Neural cell (in vitro differentiated cells): ENCODE results near the gene MAPK7. TPM values are rescaled to one million over a fixed set of nuclear protein-coding genes. Genes with fewer than 3 reads are reported as not detected.

ENCODE experiments used
- H2AFZ ChIP-seq: fragments of 200-600, 300-800 bp; sonication (generic), shearing (Covaris generic); 2 replicates; pipeline ENCODE4 v1.6.0; 2014; ENCODE audit warnings: low read depth, mild to moderate bottlenecking, antibody characterized with exemption, low read length, moderate library complexity
- H3F3A ChIP-seq: fragments of 200-600 bp; shearing (Covaris generic); 2 replicates; pipeline ENCODE4 v1.6.1; 2016; ENCODE audit warnings: mild to moderate bottlenecking, moderate library complexity, mixed read lengths, antibody characterized with exemption, low read length; ENCODE audit not compliant: insufficient read depth, poor library complexity, severe bottlenecking
- H3K27ac ChIP-seq: fragments of 200-600, 300-800 bp; sonication (generic), shearing (Covaris generic); 2 replicates; pipeline ENCODE4 v1.5.1; 2014; ENCODE audit warnings: mild to moderate bottlenecking, low read length, moderate library complexity
- H3K27me3 ChIP-seq: fragments of 300-800, 200-600 bp; sonication (generic), shearing (Covaris generic); 2 replicates; pipeline ENCODE4 v1.6.0; 2014; ENCODE audit warnings: mild to moderate bottlenecking, low read depth, low read length, moderate library complexity; ENCODE audit not compliant: insufficient read depth
- H3K36me3 ChIP-seq: fragments of 300-800, 200-600 bp; sonication (generic), shearing (Covaris generic); 2 replicates; pipeline ENCODE4 v1.5.1; 2014; ENCODE audit warnings: mild to moderate bottlenecking, antibody characterized with exemption, low read length, moderate library complexity; ENCODE audit not compliant: insufficient read depth
- H3K4me2 ChIP-seq: fragments of 300-800, 200-600 bp; sonication (generic), shearing (Covaris generic); 2 replicates; pipeline ENCODE4 v1.6.0; 2014; ENCODE audit warnings: mild to moderate bottlenecking, low read length
- H3K4me3 ChIP-seq: fragments of 300-800, 200-600 bp; sonication (generic), shearing (Covaris generic); 2 replicates; pipeline ENCODE4 v1.5.1; 2014; ENCODE audit warnings: mild to moderate bottlenecking, low read length, moderate library complexity
- H3K79me2 ChIP-seq: fragments of 200-600 bp; shearing (Covaris generic); replicated peaks from 2 replicates; pipeline ENCODE4 v1.6.0; 2014; ENCODE audit warnings: mild to moderate bottlenecking, low read length, moderate library complexity; ENCODE audit not compliant: insufficient read depth
- H3K9ac ChIP-seq: fragments of 300-800, 200-600 bp; sonication (generic), shearing (Covaris generic); 2 replicates; pipeline ENCODE4 v1.6.1; 2016; ENCODE audit warnings: mild to moderate bottlenecking, low read length, mixed read lengths
- H3K9me2 ChIP-seq: fragments of 200-600 bp; shearing (Covaris generic); 2 replicates; pipeline ENCODE4 v1.6.1; 2016; ENCODE audit warnings: mild to moderate bottlenecking, low read length, mixed read lengths; ENCODE audit not compliant: insufficient read depth
- H3K9me3 ChIP-seq: fragments of 200-600, 300-800 bp; sonication (generic), shearing (Covaris generic); 2 replicates; pipeline ENCODE4 v1.6.1; 2016; ENCODE audit warnings: mild to moderate bottlenecking, mixed run types, low read length, moderate library complexity, mixed read lengths
- H4K20me1 ChIP-seq: fragments of 200-600 bp; shearing (Covaris generic); 2 replicates; pipeline ENCODE4 v1.6.1; 2016; ENCODE audit warnings: mild to moderate bottlenecking, mixed run types; ENCODE audit not compliant: insufficient read depth
- EP300 ChIP-seq: fragments of 450-650 bp; conservative IDR thresholded peaks from 2 replicates; pipeline ENCODE4 v1.6.1; 2014; ENCODE audit warnings: antibody characterized with exemption, mild to moderate bottlenecking, moderate library complexity; ENCODE audit not compliant: poor library complexity, severe bottlenecking
- EZH2 ChIP-seq: fragments of 200-600, 300-800 bp; shearing (Covaris generic), sonication (generic); IDR thresholded peaks from 2 replicates; pipeline ENCODE4 v1.6.1; 2014; ENCODE audit warnings: antibody characterized with exemption, low read length, borderline replicate concordance, mild to moderate bottlenecking; ENCODE audit not compliant: insufficient read depth, poor library complexity, severe bottlenecking
- MXI1 ChIP-seq: fragments of 450-650 bp; conservative IDR thresholded peaks from 2 replicates; pipeline ENCODE4 v1.6.1; 2014; ENCODE audit warnings: antibody characterized with exemption, mild to moderate bottlenecking; ENCODE audit not compliant: poor library complexity, severe bottlenecking
- POLR2AphosphoS5 ChIP-seq: IDR thresholded peaks from 2 replicates; pipeline ENCODE4 v1.6.1; 2012
- RAD21 ChIP-seq: fragments of 450-650 bp; conservative IDR thresholded peaks from 2 replicates; pipeline ENCODE4 v1.6.1; 2014; ENCODE audit warnings: antibody characterized with exemption, mild to moderate bottlenecking, moderate library complexity
- SMC3 ChIP-seq: fragments of 450-650 bp; conservative IDR thresholded peaks from 2 replicates; pipeline ENCODE4 v1.6.1; 2014; ENCODE audit warnings: antibody characterized with exemption, mild to moderate bottlenecking, moderate library complexity; ENCODE audit not compliant: poor library complexity
- TAF1 ChIP-seq: IDR thresholded peaks from 2 replicates; pipeline ENCODE4 v1.6.1; 2012; ENCODE audit warnings: low read depth
- polyA plus RNA-seq: library from polyadenylated mRNA; depleted of rRNA; stranded (reverse); fragments of >200 nt; gene quantifications from 2 replicates; pipeline ENCODE4 v1.2.3, GENCODE V29; 2014
- TF ChIP-seq, protein P1 (sequence below): IDR thresholded peaks from 2 replicates; pipeline ENCODE4 v1.6.1; 2012; ENCODE audit warnings: borderline replicate concordance
- TF ChIP-seq, protein P2 (sequence below): fragments of 450-650 bp; IDR thresholded peaks from 2 replicates; pipeline ENCODE4 v1.5.1; 2014; ENCODE audit warnings: antibody characterized with exemption, mild to moderate bottlenecking, moderate library complexity; ENCODE audit not compliant: poor library complexity, severe bottlenecking

Gene MAPK7
- polyA plus RNA-seq, 1 donor from 2014 or later, result 18.8 TPM

DNA sequence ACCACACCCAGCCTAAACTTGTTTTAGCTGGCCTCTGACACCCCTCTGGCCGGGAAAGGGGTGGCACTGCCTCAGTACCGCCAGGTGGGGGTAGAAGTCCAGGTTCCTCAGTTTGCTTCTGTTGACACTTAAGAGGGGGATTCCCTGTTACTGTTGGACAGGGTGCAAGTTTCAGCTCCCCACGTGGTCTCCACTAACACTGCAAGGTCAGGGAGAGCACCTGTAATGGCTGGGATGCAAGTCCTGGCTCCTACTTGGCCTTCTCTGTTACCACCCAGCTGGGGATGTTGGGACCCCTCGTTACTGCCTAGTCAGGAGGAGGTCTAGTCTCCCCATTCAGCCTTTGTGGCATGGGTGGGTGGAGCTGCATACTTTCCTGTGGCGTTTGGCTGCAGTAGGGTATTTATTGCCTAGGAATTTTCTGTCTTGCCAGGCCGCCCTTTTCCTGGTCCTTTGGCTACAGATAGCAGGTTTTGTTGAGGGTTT is 19.3 kb downstream of the MAPK7 start:
- no peak for TF ChIP-seq MXI1
- TF ChIP-seq, protein P1, sequence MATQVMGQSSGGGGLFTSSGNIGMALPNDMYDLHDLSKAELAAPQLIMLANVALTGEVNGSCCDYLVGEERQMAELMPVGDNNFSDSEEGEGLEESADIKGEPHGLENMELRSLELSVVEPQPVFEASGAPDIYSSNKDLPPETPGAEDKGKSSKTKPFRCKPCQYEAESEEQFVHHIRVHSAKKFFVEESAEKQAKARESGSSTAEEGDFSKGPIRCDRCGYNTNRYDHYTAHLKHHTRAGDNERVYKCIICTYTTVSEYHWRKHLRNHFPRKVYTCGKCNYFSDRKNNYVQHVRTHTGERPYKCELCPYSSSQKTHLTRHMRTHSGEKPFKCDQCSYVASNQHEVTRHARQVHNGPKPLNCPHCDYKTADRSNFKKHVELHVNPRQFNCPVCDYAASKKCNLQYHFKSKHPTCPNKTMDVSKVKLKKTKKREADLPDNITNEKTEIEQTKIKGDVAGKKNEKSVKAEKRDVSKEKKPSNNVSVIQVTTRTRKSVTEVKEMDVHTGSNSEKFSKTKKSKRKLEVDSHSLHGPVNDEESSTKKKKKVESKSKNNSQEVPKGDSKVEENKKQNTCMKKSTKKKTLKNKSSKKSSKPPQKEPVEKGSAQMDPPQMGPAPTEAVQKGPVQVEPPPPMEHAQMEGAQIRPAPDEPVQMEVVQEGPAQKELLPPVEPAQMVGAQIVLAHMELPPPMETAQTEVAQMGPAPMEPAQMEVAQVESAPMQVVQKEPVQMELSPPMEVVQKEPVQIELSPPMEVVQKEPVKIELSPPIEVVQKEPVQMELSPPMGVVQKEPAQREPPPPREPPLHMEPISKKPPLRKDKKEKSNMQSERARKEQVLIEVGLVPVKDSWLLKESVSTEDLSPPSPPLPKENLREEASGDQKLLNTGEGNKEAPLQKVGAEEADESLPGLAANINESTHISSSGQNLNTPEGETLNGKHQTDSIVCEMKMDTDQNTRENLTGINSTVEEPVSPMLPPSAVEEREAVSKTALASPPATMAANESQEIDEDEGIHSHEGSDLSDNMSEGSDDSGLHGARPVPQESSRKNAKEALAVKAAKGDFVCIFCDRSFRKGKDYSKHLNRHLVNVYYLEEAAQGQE, result no peak
- no peak for TF ChIP-seq TAF1
- H2AFZ ChIP-seq, result no peak overlapping the region
- no peak overlapping the region for H3K4me3 ChIP-seq
- H3K9ac ChIP-seq, result no peak overlapping the region
- H3K27ac ChIP-seq, result no peak overlapping the region
- no peaks in the 10 kb centered on the region for H4K20me1 ChIP-seq
- no peaks in the 10 kb centered on the region for H3F3A ChIP-seq
- H3K36me3 ChIP-seq, result no peaks in the 10 kb centered on the region
- H3K9me3 ChIP-seq, result no peaks in the 10 kb centered on the region
- no peaks in the 10 kb centered on the region for H3K79me2 ChIP-seq
- no peaks in the 10 kb centered on the region for H3K27me3 ChIP-seq
- no peak overlapping the region for H3K4me2 ChIP-seq
- H3K9me2 ChIP-seq, result no peaks in the 10 kb centered on the region

DNA sequence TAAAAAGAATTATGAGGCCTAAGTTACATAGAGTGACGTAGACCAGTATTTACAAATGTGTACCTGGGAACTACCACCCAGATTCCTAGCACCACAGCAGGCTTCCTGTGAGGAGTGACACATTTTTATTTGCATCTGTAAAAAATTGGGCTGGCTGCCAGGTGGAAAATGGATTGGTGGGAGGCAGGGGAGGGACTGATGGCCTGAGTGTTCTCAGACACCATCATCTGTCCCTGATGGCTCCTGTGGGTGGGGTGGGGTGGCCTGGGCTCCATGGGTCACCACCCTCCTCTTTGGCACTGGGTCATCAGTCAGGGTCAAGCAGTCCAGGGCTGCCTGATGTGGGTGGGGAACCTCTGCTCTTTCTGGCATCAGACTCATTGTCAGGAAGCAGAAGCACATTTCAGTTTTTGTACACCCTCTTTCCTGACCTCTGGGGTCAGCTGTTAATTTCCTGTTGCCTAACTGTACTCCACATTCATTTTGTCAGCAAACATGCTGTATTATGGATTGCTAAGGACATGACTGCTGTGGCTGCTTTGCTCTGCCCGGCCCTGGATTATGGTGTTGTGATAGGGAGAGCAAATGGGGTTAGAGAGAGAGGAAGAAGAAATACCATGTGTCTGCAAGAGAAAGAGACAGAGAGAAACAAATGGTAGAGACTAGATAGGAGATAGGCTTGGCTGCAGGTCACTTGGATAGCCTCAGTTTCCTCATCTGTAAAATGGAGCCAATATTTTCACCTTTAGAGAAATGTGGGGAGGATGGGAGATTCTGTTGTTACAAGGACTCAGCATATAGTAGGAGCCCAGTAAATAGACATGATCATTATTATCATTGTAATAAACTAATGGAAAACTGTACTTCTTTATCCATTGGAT is 20.2 kb downstream of the MAPK7 start:
- no peak overlapping the region for H3K27ac ChIP-seq
- no peak overlapping the region for H3K9ac ChIP-seq
- H3K9me3 ChIP-seq, result no peaks in the 10 kb centered on the region
- no peaks in the 10 kb centered on the region for H3F3A ChIP-seq
- no peaks in the 10 kb centered on the region for H3K36me3 ChIP-seq
- no peaks in the 10 kb centered on the region for H3K79me2 ChIP-seq
- H4K20me1 ChIP-seq, result no peaks in the 10 kb centered on the region
- no peaks in the 10 kb centered on the region for H3K27me3 ChIP-seq
- no peak for TF ChIP-seq POLR2AphosphoS5
- TF ChIP-seq SMC3, result no peak
- TF ChIP-seq, protein P2, sequence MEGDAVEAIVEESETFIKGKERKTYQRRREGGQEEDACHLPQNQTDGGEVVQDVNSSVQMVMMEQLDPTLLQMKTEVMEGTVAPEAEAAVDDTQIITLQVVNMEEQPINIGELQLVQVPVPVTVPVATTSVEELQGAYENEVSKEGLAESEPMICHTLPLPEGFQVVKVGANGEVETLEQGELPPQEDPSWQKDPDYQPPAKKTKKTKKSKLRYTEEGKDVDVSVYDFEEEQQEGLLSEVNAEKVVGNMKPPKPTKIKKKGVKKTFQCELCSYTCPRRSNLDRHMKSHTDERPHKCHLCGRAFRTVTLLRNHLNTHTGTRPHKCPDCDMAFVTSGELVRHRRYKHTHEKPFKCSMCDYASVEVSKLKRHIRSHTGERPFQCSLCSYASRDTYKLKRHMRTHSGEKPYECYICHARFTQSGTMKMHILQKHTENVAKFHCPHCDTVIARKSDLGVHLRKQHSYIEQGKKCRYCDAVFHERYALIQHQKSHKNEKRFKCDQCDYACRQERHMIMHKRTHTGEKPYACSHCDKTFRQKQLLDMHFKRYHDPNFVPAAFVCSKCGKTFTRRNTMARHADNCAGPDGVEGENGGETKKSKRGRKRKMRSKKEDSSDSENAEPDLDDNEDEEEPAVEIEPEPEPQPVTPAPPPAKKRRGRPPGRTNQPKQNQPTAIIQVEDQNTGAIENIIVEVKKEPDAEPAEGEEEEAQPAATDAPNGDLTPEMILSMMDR, result no peak
- no peak for TF ChIP-seq EZH2
- TF ChIP-seq MXI1, result no peak
- no peak for TF ChIP-seq EP300
- TF ChIP-seq, protein P1, result no peak
- no peak for TF ChIP-seq TAF1
- no peak for TF ChIP-seq RAD21
- H3K4me3 ChIP-seq, result no peak overlapping the region
- H3K4me2 ChIP-seq, result no peak overlapping the region
- H3K9me2 ChIP-seq, result no peaks in the 10 kb centered on the region
- no peak overlapping the region for H2AFZ ChIP-seq
